Heart left ventricle (tissue), 16 donors: Measurements from ENCODE around the gene NCAPD2. TPM values are rescaled to one million over a fixed set of nuclear protein-coding genes. Genes with fewer than 3 reads are reported as not detected.

Experiments
- ATAC-seq, 4 donors: fragments of 200-7000 bp; cut with Tn5 transposase; one replicate each; pipeline ENCODE4 v1.9.1; 2020 to 2022; ENCODE audit warnings: moderate library complexity in 4 of 4, mild to moderate bottlenecking in 3 of 4, moderate number of reproducible peaks in 1 of 4
- DNase-seq, 5 donors: peaks; one replicate each; pipeline ENCODE4 v3.0.0-alpha.2; 2020
- H3K27ac ChIP-seq, 12 donors: fragments of 200-600 bp; sonication (generic) in 4 of 12; one replicate each; pipeline versions ENCODE4 v1.5.0 to v1.8.0; 2016 to 2022; ENCODE audit warnings: mild to moderate bottlenecking in 2 of 12
- H3K27me3 ChIP-seq, 9 donors: fragments of 200-600 bp; sonication (generic) in 2 of 9; one replicate each; pipeline versions ENCODE4 v1.5.1 to v1.8.0; 2016 to 2022; ENCODE audit warnings: mild to moderate bottlenecking in 3 of 9
- H3K36me3 ChIP-seq, 9 donors: fragments of 200-600 bp; sonication (generic) in 2 of 9; one replicate each; pipeline versions ENCODE4 v1.5.0 to v1.8.0; 2018 to 2022; ENCODE audit warnings: mild to moderate bottlenecking in 2 of 9
- H3K4me1 ChIP-seq, 12 donors: fragments of 200-600 bp; sonication (generic) in 4 of 12; one replicate each; pipeline versions ENCODE4 v1.5.0 to v1.8.0; 2016 to 2022; ENCODE audit warnings: mild to moderate bottlenecking in 3 of 12
- H3K4me3 ChIP-seq, 12 donors: fragments of 200-600 bp; sonication (generic) in 4 of 12; one replicate each; pipeline versions ENCODE4 v1.5.0 to v1.8.0; 2017 to 2022; ENCODE audit warnings: mild to moderate bottlenecking in 9 of 12, moderate library complexity in 4 of 12
- H3K9me3 ChIP-seq, 12 donors: fragments of 200-600 bp; sonication (generic) in 4 of 12; one replicate each; pipeline versions ENCODE4 v1.5.0 to v1.8.0; 2016 to 2022; ENCODE audit warnings: mild to moderate bottlenecking in 1 of 12
- CTCF ChIP-seq, 12 donors: fragments of 200-600 bp; sonication (generic) in 4 of 12; IDR thresholded peaks; one replicate each; pipeline versions ENCODE4 v1.5.0 to v1.8.0; 2018 to 2022; ENCODE audit warnings: antibody characterized with exemption in 12 of 12, mild to moderate bottlenecking in 5 of 12
- POLR2A ChIP-seq, 2 donors: fragments of 450-650 bp; IDR thresholded peaks; one replicate each; pipeline ENCODE4 v1.6.1; 2017; ENCODE audit warnings: antibody characterized with exemption in 2 of 2, mild to moderate bottlenecking in 2 of 2, moderate library complexity in 2 of 2
- WGBS, 4 donors: extraction: QIAGEN DNeasy Blood & Tissue Kit in 2 of 4; methylation state at CpG; one replicate each; pipeline versions ENCODE4 v1.1.5 to v1.1.7; 2013 to 2018; 5-methylcytosine and 5-hydroxymethylcytosine counted together
- intact Hi-C, 10 donors: fragments of 100-400 bp; cut with DNase I; formaldehyde crosslinking; loops; one replicate each; pipeline versions ENCODE4 v1.11.1 to v1.14.2; 2022
- polyA plus RNA-seq, 2 donors: library from polyadenylated mRNA; stranded (reverse); fragments of 200-250 nt; gene quantifications; one replicate each; pipeline ENCODE4 v1.2.3, GENCODE V29; 2013
- total RNA-seq, 9 donors: library from RNA; depleted of rRNA in 2 of 9; stranded (reverse); fragments of >200 nt in 2 of 9; fragmentation: NEBNext Ultra II Directional in 3 of 9; extraction: Animal tissue kit (Norgen Biotek cat#: 25700) in 3 of 9; gene quantifications; one replicate each; pipeline versions ENCODE4 v1.1.0 to v1.2.4, GENCODE V29; 2016 to 2023
- donor health status: ischemic (EF 13 %, LVEDD 7.1; RV severe dilation, severe dysfunction).
- donor health status: healthy with polysubstance abuse.
- donor health status: DM: no; HTN: yes; CAD: no.
- donor health status: DM: no; HTN: no; CAD: no.
- donor health status: ischemic (EF 25% LVEDD 6.9; RV normal size, moderate dysfunction).
- donor health status: ischemic (EF 25% LVEDD 5.7; RV mildly dilated, moderate dysfunction).
- donor health status: healthy.
- donor health status: DM: yes; HTN: yes; CAD: no.
- donor health status: ischemic (EF 35%, LVEDD 5.7; RV mildly dilated, moderate dysfunction).
- donor health status: nonischemic (EF 11% LVEDD 7.7; RV severe dilation, severe dysfunction).
- donor health status: DM: yes; HTN: yes; CAD: no.
- donor health status: PGD.
- donor health status: ischemic (EF 29% LVEDD 5.4; RV normal size, mild dysfunction).
- donor health status: nonischemic (EF 23%, LVEDD 6.1; RV moderate dilation, normal function).

The NCAPD2 gene
- total and polyA plus RNA-seq, 11 donors, result 3.3 to 22.4 (median 11.3) TPM

GRCh38 chr12:6469609-6470374 is 24.1 kb upstream of the NCAPD2 start:
- DNase-seq (no peak), ATAC-seq (no peak)
- Histone ChIP-seq H3K36me3 (peaks cover 0 to 23% (median 11%) of the 10 kb centered on the region in 9 donors), H3K4me1 (peaks cover 0 to 47% (median 19%) of the 10 kb centered on the region in 12 donors), H3K4me3 (peak overlapping the region; percentile 44 to 86 (median 71)), H3K27ac (peak overlapping the region in 11 of 12 donors; percentile 81 to 91 (median 84)), H3K27me3 (no peaks in the 10 kb centered on the region), H3K9me3 (no peaks in the 10 kb centered on the region)
- TF ChIP-seq CTCF (IDR thresholded peaks at IDR 0.05), result no peak
- no peak for TF ChIP-seq POLR2A (IDR thresholded peaks at IDR 0.05)
- intact Hi-C loops, result loop anchor here in 9 of 10 donors (1.0 to 10.0 kb wide), 9 partner anchors 17 to 145 kb away; partner anchors contain the start of genes MRPL51 (in 2 of the 9), GAPDH (in 1 of the 9) and TAPBPL (in 1 of the 9)
- 21 to 30% (median 24%) methylated on average over 15 to 16 of the region's 16 CpGs for WGBS, 4 donors

- Histone ChIP-seq H3K27me3 (no peaks in the 10 kb centered on the region), H3K4me1 (peaks cover 0 to 43% (median 19%) of the 10 kb centered on the region in 12 donors), H3K36me3 (peaks cover 0 to 17% (median 6%) of the 10 kb centered on the region in 9 donors), H3K9me3 (no peaks in the 10 kb centered on the region), H3K4me3 (peak within 1 kb of the TSS; percentile 44 to 86 (median 71)), H3K27ac (peak within 1 kb of the TSS; percentile 25 to 91 (median 84))
- peak; percentile 98 to 99 (median 98) for DNase-seq
- 0 to 2% (median 0%) methylated on average over 15 to 69 of the region's 69 CpGs for WGBS, 4 donors
- intact Hi-C loops, result loop anchor here in 4 of 10 donors (1.0 to 5.0 kb wide), 6 partner anchors 18 to 67 kb away; partner anchors contain the start of genes MRPL51 (in 2 of the 4), GAPDH (in 1 of the 4) and TAPBPL (in 1 of the 4)
- peak; percentile 97 to 99 (median 98) for ATAC-seq
- TF ChIP-seq CTCF (IDR thresholded peaks at IDR 0.05) (peak in 1 of 12 donors; percentile 2), POLR2A (IDR thresholded peaks at IDR 0.05) (peak; percentile 97 to 100)
These were observed 23.3 kb upstream of the NCAPD2 start, which contains the start of gene VAMP1 for GRCh38 chr12:6470375-6471163. Gene VAMP1 (minus strand): TSS chr12:6470677. CDS start chr12:6470531, 146 bp downstream.

DNA sequence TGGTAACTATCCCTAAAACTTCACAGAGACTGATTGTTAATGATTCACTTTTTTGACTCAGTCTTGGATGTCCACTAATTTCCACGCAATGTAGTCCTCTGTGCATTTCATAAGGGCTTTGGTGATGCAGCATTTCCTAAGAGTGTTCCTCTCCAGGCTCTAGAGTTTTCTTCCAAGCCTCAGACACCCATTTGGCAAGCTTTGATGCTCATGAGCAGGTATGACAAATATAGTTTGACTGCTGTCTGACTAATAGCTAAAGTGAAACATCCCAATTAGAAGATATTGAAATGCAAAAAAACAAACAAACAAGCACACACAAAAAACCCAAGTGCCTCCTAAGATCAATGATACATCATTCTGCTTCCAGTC is 21.9 kb upstream of the NCAPD2 start:
- Histone ChIP-seq H3K36me3 (peaks cover 0 to 5% (median 0%) of the 10 kb centered on the region in 9 donors), H3K9me3 (no peaks in the 10 kb centered on the region), H3K4me3 (no peak overlapping the region), H3K27ac (no peak overlapping the region), H3K4me1 (peaks cover 0 to 32% (median 19%) of the 10 kb centered on the region in 12 donors), H3K27me3 (no peaks in the 10 kb centered on the region)
- ATAC-seq (no peak), DNase-seq (no peak)
- intact Hi-C loops, result loop anchor here in 3 of 10 donors (2.0 to 5.0 kb wide), 3 partner anchors 21 to 65 kb away; partner anchors contain the start of gene MRPL51 (in 1 of the 3)
- no peak for TF ChIP-seq CTCF (IDR thresholded peaks at IDR 0.05)
- TF ChIP-seq POLR2A (IDR thresholded peaks at IDR 0.05), result no peak
- WGBS, 4 donors, result 95 to 100% (median 98%) methylated on average over 1 of the region's 1 CpG
